DMS 273 (cell line): ENCODE measurements around the gene CTNNA2.
A peak's percentile ranks its signal among the peaks of the same experiment; 100 is the strongest.
"Not testable (repeated sequence)": the region's sequence is repeated elsewhere in the genome, so short reads cannot be mapped to it uniquely, and the experiment has no call there.

Experiments
- DNase-seq: peaks from one replicate; lab custom pipeline; 2025; ENCODE audit not compliant: unreplicated experiment; lab: John Stamatoyannopoulos, UW

CTNNA2 gene

DNA sequence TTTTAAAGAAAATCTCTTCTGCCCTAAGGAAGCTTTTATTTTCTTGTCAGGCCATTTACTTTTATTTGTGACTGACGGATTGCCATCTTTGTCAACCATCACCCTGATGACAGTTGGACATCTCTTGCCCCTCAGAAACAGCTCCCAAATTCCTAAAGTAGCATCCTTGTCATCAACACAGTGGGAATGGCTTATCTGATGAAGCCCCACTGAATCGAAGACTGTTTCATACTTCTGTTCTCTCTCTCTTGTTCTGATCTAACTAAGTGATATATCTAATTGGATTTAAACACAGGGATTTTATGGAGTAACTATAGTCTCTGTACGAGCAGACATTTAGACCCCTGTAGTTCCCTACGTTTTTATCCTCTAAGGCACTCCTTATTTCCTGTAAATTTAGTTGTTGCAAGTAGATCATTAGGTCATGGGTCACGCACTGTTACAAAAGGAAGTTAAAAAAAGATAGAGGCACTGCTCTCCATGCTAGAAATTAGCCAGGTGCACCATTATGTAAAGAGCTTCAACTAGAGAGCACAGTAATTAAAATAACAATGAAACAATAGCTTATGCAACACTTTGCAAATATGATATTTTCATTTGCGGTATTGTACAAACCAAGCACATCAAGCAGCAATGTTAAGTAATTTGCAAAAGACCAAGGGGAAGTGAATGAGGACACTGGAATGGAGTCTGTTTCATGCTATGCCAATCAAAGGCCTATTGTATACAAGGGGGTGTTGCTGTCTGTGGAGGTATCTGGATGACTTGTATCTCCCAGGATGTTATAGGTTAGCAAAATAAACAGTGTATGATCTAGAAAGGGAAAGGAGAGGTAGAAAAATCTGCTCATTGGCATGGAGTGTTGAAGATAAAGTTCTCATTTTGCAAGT lies 507.0 kb downstream of the CTNNA2 start:
- no peak for DNase-seq

DNA sequence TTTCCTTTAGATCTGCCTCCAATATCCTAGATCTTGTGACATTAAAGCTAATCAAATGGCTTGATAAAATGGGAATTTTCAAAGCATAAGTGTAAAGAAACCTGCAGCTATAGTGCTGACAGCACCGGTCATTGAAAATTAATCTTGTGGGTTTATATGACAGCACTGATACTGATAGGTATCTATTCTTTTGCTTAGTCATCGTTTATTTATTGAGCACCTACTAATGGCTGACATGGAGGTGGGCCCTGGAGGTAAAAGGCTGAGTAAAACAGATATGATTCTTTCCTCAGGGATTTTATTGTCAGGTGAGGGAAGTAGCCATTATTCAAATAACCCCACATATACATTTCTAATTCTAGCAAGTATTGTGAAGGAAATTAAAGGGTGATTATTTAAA lies 509.2 kb downstream of the CTNNA2 start:
- no peak for DNase-seq

DNA sequence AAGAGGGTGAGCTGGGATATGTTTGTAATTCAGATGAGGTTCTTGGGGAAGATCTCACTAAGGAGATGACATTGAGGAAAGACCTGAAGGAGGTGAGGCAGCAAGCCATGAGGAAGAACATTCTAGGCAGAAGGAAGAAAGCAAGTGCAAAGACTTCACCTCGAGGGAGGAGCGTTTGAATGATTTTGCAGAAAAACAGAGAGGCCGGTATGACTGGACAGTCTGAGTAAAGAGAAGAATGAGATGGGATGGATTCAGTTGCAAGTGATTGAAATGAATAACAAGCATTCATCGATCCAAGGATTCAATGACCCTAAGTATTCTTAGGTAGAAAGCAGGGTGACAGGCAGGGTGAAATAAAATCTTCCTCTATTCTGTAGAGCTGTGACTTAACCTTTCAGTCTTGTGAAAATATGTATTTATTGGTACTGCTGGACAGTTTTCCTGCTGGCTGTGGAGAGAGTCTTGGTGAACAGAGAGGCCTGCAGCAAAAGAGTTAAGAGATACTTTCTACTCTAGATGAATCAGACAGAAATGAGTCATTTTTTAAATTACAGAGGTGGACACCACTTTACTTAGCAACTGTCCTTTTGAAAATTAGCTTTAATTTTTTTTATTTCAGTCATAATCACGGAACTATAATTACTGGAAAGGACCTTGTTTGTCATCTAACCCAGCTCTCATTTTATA lies 513.3 kb downstream of the CTNNA2 start:
- no peak for DNase-seq

DNA sequence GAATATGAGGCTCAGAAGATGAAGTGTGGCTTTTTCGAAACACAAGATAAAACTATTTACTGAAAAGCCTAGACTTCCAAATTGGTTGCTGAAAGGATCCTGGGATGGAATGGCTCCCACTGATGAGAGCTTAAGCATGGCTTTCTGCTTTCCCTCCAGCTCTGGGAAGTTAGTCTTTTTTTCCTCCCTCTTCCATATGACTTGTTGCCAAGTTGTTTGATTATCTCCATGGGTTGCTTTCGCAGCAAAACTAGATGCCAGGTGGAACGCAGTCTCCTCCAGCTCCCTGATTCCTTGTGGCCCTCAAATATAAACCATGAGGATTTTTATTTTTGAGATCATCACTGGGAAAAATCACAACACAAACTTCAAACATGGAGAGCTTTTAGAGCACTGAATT lies 515.2 kb downstream of the CTNNA2 start:
- no peak for DNase-seq

DNA sequence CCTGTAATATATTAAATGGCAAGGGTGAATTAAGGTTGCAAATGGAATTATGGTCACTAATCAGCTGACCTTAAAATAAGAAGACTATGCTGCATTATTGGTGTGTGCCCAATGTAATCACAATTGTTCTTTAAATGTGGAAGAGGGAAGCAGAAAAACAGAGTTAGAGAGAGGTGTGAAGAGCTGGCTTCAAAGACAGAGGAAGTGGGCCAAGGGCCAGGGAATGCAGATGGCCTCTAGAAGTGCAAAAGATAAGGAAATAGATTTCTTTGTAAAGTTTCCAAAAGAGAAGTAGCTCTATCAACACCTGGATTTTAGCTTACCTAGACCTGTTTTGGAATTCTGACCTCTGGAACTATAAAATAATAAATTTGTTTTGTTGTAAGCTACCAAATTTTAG lies 515.7 kb downstream of the CTNNA2 start:
- peak; percentile 19 for DNase-seq

DNA sequence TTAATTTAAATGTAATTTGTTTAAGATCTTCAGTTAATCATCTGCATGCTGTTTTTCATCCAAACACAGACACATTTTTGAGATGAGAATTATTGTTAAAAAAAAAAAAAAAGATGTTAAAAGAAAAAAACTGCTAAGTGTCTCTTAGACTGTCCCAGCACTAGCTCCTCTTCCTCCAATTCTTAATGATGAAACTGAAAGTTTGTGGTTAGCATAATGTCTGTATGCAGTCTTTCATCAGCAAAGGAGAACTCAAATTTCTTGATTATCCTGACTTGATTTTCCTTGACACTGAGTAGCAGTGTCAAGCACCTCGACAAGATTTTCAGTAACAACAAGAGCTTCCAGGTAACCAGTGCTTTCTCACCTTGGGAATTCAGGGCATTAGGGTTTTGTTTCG lies 517.3 kb downstream of the CTNNA2 start:
- DNase-seq, result no peak

DNA sequence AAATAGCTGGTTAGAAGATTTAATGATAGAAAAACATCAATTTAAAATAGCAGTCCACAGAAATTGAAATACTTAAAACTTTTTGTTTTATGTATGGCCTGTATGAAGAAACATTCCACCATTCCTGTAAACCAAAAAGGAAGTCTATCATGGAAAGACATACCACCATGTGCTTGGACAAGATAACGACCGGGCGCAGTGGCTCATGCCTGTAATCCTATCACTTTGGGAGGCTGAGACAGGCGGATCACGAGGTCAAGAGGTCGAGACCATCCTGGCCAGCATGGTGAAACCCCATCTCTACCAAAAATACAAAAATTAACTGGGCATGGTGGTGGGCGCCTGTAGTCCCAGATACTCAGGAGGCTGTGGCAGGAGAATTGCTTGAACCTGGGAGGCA lies 519.8 kb downstream of the CTNNA2 start:
- not testable (repeated sequence) for DNase-seq

DNA sequence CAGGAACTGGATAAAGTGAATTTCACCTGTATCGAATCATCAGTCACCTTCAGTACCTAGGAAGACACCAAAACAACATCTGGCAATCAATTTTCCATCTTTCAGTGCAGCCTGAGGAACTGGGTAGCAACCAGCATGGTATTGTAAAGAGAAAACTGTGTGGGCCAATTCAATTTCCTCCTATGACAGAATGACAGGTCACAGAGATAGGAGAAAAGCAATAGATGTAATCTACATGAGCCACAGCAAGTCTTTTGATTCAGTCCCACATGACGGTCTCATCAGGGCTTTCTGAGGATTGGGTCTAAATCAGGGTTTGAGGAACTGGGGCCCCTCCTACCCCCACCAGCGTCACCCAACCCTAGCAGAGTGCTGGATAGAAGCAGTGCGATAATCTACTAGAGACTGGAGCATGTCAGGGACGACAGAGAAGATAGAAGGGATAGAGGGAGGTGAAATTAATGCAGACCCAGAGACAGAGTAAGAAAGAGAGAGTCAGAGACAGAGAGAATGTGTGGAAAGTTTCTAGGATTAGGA lies 523.0 kb downstream of the CTNNA2 start:
- DNase-seq, result no peak

DNA sequence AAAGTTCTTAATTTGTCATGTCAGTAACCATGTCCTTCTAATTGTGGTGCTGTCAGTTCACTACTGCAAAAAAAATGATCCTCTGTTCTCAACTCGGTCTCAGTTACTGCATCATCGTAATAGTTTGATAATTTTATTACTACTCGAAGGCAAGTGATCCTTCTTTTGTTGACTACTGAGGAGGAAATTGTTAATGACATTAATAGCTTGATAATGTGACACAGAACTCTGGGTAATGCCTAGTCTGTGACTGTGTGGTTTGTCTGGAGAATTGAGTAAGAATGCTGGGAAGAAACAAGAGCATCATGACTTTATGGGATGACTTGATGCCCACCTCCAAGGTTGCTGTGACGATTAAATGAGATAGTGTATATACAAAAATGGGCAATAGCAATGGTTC lies 524.5 kb downstream of the CTNNA2 start:
- no peak for DNase-seq

DNA sequence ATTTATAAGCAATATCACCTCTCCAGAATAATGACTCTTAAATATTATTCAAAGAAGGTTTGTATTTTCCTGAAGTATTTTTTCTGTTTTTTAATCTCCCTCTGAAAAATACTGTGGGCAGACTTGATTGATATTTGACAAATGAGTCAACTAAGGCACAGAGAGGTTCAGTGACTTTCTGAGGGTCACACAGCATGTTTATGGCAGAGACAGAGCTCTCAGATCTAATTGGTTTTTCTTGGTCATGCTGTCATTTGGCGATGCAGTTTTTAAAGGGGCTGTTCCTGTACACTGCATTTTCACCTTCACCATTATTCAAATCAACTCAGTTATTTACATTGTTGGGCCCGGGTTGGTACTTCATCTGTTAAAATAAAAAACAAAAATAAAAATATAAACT lies 527.4 kb downstream of the CTNNA2 start:
- DNase-seq, result no peak

DNA sequence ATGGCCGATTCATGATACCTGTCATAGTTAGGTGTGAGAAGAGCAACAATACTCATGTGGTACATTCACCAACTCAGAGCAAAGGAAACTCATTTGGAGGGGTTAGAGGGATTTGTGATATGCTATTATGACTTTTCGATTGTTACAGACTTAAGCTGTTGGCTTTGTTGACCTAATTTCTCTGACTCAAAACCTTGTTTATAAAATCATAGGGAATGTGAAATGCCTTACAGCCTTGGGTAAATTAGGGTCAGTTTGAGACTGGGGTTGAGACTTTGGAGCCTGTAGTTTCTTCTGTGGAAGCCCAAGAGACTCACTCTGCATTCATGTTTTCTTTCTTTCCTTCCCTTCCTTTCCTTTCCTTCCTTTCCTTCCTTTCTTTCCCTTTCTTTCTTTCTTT lies 529.8 kb downstream of the CTNNA2 start:
- DNase-seq, result no peak

DNA sequence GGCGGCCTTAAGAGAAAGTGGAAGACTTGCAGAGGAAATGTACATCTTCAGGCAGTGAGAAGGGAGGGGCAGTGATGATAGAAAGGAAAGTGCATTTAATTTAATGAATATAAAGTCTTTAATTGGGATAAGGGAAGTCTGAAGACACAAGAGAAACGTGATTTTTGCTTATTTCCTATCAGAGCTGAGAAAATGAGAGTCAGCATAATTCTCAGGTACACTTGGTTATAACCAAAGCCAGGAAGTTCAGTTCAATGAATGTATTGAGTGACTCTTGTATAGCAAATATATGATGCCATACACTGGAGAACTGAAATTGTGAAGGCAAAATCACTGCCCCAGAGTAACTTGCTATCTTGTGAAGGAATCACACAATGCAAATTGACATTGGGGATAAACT lies 535.4 kb downstream of the CTNNA2 start:
- DNase-seq, result no peak

DNA sequence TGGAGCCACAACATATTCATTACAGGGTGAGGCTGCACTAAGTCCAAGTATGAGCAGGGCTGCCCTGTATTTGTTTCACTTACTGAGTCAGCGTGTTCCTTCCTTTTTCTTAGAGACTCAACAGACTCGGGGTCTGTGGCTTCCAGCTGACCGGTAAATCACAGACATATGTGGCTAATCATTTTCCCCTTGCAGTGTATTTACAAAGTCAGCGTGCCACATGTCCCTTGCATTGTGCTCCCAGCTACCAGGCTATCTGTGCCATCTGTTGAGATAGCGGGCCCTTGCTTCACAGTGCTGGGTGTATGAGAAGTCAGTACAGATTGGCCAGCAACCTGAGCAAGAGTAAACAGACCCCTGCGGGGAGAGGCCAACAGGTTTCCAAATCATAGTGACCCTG lies 537.4 kb downstream of the CTNNA2 start:
- DNase-seq, result peak; percentile 91

DNA sequence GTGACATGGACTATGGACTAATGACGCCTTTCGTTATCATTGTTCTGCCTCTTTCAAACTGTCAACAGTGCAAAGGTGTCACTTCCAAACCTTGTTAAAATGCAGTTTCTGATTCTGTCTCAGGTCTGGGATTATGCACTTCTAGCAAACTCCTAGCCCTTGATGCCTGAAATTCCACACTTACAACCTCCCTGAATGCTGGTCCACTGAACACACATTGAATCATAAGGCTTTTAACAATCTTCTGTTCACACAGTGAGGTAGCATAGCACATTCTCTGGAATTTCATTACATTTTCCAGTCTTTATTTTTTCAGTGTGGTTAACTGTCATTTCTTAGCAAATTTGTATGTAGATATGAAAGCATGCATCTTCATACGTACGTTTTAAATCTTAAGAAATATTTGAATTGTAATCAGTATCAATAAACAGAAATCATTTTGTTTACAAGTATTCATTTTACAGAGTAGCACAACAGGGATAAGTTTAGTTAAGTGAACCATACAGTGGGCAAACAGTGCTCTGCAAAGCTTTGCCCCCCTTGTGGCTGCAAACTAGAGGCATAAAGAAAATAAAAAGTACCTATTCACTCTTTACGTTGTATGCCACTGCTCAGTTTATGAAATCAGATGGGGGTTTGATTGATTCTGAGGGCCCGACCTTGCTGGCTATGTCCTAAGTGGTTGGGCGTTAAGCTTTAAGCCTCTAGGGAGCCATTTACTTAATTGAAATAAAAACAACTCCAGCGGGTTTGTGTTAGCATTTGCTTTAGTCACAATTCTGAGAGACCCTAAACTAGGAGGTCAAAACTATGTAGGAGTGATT lies 540.9 kb downstream of the CTNNA2 start:
- DNase-seq, result peak; percentile 31

DNA sequence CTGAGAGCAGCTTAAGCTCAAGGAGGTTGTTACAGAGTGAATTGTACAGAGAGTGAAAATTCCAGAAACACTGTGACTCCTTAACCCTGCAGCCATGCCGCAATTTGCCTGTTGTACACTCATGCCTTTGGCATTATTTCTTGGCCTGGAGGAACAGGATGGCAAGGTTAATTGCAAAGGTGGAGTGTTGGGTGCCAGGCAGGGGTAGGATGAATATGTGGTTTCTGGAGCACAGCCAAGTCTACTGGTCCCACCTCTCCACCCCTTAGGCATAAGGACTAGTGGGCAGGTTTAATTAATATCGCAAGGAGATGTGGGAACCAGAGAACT lies 541.5 kb downstream of the CTNNA2 start:
- peak; percentile 31 for DNase-seq

DNA sequence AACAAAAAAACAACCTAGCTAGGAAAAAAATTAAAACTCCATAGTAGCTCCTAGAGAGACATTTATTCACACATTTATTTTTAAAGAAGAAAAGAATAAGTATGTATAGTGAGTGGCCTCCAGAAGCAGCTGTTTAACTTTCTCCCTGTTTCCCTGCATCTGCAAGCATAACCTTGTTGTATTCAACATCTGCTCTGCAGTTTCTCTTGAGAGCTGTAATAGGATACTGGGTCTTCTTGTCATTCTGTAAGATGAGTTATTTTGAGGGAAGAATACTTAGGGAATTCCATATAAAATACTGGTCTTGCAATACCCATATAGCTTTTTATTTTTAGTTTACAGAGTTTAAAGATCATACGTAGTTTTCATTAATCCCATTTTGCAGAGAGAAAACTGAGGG lies 545.1 kb downstream of the CTNNA2 start:
- peak; percentile 25 for DNase-seq

DNA sequence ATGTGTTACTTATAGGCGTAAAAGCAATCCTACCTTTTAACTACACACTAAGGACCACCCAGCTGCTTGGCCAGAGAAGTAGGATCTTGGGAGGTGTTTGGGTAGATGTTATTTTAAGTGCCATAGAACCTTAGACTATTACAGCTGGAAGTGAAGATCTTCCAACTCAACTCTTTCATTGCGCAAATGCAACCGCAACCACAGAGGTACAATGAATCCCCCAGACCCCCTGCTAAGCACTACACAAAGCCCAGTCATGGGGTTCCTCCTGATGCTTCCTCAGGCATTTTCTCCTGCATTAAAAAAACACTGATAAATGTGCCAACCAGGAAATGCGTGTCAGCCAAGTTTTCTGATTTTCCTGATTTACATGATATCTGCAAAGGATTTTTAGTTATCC lies 545.7 kb downstream of the CTNNA2 start:
- DNase-seq, result no peak

DNA sequence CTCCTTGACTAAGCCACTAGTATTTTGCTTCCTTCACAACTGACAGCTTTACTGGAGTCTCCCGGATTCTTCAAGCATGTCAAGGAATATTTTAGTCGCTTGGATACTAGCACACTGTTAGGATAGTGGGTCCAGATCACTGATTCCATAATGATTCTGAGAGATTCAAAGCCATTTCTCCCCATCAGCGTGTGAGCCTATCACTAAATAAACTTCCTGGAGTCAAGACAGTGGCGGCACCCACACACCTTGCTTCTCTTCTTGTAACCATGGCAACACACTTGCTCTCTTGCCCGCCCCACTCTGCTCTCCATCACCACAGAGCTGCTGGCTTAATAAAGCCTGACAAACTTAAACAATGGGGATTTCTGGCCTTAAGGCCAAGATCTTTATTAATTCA lies 546.6 kb downstream of the CTNNA2 start:
- no peak for DNase-seq

DNA sequence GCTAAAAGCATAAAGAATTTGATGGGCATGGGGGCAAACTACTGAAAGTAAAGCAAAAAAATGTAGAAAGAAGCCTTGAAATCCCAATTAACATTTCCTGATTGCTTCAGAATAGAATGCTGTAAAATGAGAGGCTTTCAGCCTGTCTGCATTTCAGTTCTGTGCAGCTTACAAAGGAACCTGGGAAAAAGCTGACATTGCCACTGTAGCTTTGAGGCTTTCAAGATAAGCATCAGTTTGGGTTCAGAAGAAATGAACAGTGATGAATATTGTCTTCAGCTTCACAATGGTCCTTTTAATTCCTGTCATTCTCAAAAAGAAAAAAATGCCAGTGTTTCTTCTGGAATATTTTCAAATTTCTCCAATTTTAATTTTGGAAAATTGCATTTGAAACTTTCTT lies 549.0 kb downstream of the CTNNA2 start:
- no peak for DNase-seq

DNA sequence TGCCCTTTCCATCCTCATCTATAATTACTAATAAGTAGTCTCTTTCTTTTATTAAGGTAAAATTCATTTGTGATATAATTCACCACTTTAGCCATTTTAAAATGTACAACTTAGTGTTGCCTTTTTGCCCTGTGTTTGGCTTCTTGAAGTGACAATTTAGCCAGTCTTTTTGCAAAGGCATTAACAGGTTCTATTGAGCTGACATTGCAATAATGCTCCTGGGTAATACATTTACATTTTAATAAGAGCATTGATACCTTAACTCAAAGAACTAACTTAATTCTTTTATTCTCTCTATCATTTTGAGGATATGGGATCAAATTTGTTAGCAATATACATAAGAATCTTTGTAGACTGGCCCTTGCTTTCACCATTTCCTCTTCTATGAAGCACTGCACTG lies 549.4 kb downstream of the CTNNA2 start:
- no peak for DNase-seq

DNA sequence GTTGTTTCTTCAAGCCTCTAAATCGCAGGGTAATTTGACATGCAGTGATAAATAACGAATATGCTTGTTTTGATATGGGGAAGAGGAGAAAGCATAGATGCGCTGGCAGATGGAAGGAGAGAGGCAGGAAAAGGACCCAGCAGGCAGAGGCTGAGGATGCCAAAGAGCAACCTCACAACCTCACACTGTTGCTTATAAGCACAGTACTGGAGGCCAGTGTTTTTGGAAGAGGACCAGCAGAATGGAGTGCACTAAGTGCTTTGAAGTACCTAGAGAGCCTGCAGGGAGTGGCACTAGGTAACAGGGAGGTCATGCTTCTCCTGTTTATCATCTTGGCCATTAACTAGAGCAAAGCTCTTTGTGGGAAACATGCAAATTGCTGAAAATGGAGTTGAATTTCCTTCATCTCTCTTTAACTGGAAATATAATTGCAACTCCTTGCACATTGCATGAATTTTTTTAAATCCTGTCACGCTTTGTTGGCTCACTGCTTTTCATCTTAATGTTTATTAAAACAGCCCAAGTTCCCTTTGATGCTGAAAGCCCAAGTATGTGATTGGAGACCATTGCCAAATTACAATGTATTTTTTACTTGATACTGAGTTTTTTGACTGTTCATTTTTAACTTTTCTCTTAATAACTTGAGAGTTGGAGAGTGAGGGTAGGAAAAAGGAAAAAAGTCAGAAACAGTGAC lies 555.3 kb downstream of the CTNNA2 start:
- DNase-seq, result no peak
